ENCODE results near the gene DPM1.

The DPM1 gene

DNA sequence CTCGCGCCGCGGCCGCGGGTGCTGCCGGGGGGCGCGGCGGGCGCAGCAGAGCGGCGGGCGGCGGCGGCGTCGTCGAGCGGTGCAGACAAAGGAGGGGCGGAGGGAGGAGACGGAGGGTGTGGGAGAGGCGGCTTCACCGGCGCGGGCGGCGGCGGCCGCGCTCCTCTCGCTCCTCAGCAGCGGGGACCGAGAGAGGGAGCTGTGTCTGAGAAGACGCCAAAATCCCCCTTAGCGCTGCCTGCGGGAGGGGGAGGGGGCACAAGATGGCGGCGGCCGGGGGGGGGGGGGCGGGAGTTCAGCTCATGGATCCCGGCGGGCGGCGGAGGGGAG is 27.4 kb downstream of the DPM1 start:
- no peak for DNase-seq (ENCODE audit: low read depth, low spot score)

DNA sequence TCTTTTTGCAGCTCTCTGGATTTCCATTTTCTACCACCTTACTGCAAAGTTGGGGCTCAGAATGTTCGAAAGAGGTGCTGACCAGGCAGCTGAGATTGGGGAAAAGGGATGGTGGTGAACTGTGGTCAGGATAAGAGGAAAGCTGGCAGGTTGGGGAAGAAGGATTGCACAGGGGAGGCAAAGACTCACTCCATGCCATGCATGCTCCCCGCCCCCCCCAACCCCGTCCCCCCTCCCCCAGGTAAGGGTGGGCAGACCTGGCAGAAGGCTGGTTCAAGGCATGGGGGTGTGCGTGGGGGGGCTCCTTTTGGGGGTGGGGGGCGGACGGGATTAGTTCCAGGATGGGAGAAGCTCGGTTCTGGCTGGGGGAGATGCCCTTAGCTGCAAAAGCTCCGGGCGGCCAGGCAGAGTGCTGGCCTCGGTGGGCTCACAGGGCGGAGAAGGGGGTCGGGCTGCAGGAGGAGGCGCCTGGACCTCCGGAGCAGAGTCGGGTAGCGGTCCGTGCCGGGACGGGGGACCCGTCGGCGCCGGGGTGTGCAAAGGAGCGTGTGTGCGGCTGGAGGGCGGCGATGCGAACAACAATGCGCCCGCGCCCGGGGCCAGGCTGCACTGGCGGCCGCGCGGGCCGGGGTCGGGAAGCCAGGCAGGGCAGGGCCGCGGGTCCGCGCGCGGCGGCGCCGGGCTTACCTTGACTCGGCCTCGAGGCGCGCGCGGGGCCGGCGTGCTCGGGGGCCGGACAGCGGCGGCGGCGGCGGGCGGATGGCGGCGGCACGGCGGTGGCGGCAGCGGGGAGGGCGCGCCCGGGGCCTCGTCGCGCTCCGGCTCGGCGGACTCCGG is 28.0 kb downstream of the DPM1 start:
- no peak for DNase-seq (ENCODE audit: low read depth, low spot score)

DNA sequence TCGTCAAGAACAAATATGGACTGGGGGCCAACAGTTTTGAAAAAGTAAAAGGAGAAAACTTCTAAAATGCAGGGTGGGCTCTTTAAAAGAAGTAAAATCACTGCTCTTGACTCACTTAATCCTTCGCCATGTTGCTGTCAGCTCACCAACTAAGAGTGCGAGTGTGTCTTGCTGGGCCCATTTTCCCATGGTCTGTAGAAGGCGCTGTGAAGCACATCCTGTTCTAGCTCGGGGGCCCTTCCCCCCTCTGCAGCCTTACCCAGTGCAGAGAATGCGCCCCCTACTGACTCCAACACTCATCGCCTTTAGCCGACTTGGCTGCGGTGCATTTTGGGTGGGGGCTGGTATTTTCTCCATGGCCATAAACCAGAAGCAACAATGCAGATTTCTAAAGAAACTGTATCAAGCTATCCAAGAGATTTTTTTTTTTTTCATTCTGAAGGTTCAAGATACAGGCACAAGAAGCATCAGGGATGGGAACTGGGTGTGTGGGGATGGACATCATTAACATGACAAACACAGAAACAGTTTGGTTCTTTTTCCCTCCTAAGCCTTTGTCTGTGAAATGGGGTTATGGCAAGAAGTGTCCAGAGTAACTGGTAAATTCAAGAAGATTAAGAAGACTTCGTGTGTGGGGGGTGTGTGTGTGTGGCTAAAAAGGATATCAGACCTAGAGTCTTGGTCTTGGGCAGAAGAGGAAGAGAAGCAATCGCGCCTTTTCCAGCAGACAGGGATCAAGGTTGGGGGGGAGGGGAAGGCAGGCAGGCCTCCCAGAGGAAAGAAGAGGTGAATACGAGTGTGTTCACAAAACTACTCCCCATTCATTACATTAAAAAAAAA is 28.8 kb downstream of the DPM1 start:
- DNase-seq (ENCODE audit: low read depth, low spot score): peak; percentile 86

DNA sequence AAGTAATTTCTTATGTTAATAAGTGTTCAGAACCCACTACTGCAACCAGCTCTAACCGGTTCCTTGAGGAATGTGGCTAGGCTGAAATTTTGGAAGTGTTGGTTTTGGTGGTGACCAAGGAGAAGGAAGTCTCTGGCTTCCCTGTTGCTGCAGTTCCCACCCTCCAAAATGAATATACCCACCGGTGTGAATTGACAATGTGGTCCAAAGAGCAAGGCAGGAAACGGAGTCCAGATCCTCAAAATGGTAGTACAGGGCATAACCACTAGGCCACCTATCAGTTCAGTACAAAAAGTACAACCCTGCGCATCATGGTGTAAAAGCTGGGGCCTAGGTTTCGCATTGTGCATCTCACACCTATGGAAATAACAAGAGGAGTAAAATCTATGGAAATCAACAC is 29.9 kb downstream of the DPM1 start:
- no peak for DNase-seq (ENCODE audit: low read depth, low spot score)

DNA sequence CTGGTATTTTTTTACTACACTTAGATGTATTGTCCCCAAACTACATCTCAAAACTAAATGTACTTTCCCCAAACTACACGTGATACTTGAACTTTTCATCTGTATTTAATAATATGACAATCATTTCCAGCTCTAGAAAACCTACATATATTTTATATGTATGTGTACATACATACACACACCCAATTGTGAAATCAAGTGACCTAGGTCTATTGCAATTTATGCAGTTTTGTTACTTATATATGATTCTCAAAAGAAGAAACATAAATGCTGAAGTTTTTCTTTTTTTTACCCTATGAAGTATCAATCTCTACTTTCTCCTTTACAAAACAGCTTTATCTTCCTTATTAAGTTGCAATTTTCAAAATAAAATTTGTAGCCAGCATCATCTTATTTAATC is 31.8 kb downstream of the DPM1 start:
- DNase-seq (ENCODE audit: low read depth, low spot score): no peak

DNA sequence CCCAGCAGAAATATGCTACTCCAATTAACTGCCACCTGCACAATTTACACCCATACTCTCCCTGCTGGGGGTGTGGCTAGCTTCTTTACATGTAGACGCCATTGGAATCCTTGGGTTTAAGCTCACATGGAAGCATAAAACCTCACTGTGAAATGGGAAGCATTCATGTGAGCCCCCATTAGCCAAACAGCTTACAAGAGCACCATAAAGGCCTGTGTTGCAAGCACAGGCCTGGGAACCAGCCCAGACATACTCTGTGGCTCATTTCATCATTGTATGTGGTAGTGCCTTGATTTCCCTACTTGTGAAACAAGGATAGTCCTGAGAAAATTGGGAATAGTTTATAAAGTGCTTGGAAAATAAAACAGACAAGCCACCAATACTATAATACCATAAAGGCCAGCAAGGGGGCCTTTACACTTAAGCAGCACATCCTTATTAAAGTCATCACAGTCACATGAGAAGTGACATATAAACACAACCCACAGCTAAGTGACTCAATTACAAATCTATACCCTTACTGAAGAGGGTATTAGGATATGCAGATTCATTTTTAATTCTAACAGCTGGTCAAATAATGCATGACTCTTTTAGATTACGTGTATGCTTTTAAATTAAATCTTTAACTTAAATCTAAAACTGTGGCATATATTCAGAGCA is 33.9 kb downstream of the DPM1 start:
- DNase-seq (ENCODE audit: low read depth, low spot score): no peak

DNA sequence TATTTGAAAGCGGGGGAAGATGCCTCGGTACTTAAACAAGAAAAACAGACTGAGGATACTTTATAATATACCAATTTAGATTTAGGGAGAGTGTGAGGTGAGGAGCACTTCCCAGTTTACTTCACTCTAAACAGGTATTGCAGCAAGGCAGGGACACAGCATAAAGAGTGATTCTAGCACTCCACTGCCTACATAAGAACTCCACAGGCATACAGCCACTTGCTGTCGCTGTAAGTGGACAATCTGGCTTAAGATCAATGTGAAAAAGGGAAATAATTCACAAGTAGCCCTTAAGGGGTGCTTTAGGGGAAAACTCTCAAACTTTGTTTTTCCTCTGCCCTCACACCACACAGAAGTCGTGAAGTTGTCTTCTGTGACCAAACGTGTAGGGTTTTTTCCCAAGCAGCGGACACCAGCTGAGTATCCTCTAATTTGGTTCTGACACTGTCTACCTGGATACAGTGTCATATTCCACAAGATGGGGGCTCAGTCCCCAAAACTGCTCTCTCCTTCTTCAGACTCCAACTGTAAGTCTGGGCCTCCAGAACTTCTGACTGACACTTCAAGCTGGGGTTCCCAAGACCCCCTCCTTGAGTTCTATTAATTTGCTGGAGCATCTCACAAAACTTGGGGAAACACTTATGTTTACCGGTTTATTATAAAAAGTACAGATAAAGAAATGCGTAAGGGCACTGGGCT is 36.4 kb downstream of the DPM1 start:
- DNase-seq (ENCODE audit: low read depth, low spot score): no peak

DNA sequence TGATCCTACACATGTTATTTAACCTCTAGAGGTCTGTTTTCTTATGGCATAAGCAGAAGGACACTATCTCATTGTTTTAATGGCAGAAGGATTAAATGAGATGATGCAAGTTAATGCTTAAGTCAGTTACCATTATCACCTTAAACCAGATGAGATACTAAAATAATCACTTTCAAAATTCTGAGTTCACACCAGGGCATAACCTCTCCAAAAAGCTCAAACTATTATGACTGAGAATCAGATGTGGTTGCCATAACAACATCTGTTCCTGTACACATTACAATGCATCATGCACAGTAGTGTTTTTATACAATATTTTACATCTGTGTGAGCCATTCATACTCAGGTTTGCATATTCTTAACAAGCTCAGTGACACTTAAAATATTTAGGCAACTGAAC is 37.3 kb downstream of the DPM1 start:
- DNase-seq (ENCODE audit: low read depth, low spot score): no peak

DNA sequence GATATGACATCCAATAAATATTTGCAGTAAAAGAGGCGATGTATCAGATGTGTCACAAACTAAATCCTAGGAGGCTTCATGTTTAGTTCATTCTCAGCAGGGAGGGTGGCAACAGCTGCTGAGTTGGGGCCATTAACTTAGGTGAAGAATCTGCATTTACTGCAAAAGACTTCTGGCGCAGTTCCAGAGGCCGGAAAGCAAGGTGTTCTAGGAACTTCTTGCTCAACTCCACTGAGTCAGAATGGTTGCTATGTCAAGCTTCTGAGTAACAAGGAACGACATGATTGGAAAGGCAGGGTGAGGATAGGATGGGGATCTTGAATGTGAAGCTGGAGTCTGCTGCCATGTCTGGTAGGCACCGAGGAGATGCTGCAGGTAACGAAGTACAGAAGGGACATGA is 38.8 kb downstream of the DPM1 start:
- DNase-seq (ENCODE audit: low read depth, low spot score): no peak

DNA sequence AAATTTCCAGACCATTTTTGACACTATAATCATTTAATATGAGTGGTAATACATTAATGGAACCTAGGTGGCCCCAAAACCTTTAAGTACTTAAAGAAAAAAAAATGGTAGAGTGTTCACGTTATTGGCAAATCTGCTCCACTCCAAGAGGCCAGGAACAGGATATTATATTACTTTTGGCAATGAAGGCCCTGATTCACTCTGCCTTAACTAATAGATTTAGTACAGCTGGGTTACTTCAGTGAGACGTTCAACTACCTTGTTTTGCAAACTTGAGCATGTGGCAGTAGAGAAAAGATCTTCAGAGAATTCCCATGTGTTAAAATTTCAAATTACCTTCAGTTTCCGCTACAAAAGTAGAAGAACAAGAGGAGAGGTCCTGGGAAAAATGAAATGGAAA is 39.9 kb downstream of the DPM1 start:
- no peak for DNase-seq (ENCODE audit: low read depth, low spot score)

DNA sequence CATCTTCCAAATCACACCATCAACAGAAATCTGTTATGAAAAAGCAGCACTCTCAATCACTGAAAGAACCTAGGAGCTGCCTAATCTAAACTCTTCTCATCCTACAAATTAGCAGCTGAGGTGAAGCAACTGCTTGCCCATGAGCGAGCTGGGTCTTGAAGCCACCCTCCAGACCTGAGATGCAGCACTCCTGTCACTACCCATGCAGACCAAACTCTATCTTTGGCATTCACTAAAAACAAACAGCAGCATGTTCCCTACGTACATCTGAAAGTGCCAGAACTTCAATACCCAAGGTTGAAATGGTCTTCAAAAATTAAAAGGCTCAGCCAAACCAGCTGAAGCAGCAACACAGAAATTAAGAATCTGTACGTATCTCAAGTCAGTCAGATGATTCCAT is 41.4 kb downstream of the DPM1 start:
- no peak for DNase-seq (ENCODE audit: low read depth, low spot score)

DNA sequence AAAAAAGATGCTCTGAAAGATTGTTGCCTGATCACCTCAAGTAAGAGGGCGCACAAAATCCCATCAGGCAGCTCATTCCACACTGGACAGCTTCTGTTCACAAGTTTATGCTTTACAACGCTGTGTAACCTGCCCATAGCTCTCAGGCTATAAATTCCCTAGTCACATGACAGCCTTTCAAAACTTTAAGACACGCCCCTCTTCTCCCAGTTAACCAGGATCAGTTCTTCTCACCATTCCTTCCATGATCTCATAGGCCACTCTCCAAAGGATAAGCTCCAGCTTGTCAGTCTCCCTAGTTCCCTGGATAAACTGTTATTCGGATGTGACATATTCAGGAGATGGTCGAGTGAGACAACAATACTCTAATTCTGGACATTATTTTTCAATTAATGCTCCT is 42.1 kb downstream of the DPM1 start:
- no peak for DNase-seq (ENCODE audit: low read depth, low spot score)

DNA sequence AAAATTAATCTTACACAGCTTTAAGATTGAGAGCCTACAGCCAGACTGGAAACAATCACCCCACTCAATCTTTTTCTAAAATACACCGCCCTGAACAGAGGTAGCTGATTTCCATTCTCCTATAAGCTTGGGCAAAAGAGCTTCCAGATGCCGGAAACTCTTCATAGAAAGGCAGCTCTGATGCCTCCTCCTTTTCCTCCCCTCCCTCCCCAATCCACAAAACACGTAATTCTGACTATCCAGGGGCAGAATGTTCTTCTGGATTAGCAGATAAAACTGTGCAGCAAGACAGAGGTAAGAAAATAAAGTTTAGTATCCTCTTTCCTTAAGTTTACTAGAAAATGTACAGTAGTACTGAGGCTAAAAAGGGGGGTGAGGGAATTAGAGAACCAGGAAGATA is 42.9 kb downstream of the DPM1 start:
- DNase-seq (ENCODE audit: low read depth, low spot score): no peak

DNA sequence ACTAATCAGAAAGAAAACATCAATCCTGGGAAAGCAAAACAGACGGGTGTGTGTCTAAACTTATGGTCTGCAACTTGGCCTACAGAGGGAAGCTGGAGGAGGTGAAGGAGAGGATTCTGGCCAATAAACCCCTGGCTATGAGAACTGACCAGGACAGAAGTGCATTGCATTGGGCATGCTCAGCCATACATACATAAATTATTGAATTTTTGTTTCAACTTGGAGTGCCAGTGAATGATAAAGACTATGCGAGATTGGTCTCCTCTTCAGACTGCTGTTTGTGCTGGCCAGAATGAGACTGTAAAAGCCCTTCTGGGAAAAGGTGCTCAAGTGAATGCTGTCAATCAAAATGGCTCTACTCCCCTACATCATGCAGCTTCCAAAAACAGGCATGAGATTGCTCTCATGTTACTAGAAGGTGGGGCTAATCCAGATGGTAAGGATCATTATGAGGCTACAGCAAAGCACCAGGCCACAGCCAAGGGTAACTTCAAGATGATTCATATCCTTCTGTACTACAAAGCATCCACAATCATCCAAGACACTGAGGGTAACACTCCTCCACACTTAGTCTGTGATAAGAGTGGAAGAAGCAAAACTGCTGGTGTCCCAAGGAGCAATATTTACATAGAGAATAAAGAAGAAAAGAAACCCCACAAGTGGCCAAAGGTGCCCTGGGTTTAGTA is 44.5 kb downstream of the DPM1 start:
- no peak for DNase-seq (ENCODE audit: low read depth, low spot score)

DNA sequence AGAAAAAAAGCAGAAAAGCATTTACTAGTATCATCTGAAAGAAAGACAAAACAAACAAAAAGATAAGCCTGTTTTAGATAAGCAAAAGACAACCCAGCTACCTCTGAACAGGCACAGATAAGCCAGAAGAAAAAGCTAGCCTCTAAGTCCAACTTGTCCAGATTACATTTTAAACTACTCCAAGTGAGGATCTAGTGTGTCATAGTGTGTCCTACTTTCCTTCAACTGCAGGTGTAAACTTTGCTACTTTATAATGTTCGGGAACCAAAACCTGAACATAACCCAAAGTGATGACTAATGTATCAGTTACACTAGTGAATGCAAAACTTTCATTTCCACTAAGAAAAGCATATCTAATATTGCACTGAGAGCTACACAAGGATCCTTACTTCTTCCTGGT is 46.6 kb downstream of the DPM1 start:
- DNase-seq (ENCODE audit: low read depth, low spot score): no peak

DNA sequence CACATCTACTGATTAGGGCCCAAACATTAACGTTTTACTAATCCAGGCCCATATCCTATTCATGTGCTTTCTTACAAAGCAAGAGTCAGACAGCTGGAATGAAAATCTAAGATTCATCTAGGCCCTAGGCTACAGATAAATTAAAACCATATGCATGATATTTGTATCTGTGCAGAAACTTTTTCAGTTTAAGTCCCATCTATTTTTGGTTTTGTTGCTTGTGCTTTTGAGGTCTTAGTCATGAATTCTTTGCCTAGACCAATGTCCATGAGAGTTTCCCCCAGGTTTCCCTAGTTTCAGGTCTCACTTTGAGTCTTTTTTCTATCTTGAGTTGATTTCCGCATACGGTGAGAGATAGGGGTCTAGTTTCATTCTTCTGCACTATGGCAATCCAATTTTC is 47.3 kb downstream of the DPM1 start:
- DNase-seq (ENCODE audit: low read depth, low spot score): no peak

DNA sequence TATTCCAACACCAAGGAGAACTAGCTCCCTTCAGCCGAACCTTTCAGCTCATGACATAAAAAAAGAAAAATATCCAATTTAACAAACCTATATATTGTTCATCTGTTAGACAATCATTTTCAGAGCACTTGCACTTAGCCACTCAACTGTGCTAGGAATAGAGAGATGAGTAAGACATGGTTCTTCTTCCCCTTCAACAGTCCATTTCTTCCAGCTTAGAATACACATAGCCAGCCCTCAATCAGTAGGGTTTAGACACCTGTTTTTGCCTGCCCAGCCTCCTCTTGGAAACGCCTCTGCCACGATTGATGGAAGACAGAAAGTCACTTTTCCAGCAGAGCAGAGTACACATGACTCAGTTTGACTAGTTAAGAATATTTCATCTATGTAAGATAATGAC is 48.9 kb downstream of the DPM1 start:
- DNase-seq (ENCODE audit: low read depth, low spot score): no peak

DNA sequence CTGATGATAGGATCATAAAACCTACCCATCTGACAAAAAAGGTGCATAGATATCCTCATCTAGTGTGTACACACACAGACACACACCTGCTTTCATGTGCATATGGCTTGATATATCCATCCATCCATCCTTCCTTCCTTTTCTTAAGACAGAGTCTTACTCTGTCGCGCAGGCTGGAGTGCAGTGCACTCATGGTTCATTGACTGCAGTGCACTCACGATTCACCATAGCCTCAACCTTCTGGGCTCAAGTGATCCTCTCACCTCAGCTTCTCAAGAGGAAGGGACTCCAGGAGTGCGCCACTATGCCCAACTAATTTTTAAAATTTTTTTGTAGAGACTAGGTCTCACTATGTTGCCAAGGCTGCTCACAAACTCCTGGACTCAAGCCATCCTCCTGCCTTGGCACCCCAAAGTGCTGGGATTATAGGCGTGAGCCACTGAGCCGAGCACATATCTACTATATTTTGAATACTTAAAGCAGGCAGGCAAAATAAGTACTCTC is 54.2 kb downstream of the DPM1 start:
- no peak for DNase-seq (ENCODE audit: low read depth, low spot score)

DNA sequence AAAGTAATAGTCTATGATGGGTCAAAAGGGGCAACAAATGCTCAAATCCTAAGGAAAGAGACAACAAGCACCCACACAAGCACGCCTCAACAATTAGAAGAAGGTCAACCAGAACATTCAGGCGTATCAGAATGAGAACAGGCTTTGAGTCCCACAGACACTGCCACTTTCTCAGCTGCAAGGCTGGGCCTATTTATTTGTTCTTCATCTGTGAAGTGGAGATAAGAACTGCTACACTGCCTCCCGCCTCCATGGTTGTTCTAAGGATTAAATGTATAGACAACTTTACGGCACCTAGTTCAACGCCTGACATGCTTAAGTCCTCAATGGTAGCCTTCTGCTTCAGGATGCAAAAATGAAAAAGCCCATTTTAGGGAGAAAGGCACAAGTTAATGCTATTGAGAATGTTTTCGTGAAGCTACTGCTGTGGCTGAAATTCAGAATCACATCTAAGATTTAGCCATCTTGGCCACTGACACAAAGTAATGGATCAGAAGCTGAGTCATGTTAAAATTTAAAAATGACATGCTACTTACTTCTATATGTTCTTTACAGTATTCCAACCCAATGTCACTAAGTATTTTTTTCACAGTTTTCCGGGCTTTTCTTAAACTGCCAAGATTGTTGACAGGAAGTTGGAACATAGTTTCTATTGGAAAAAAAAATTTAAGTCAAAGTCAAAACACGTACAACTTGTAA is 54.8 kb downstream of the DPM1 start:
- DNase-seq (ENCODE audit: low read depth, low spot score): no peak

DNA sequence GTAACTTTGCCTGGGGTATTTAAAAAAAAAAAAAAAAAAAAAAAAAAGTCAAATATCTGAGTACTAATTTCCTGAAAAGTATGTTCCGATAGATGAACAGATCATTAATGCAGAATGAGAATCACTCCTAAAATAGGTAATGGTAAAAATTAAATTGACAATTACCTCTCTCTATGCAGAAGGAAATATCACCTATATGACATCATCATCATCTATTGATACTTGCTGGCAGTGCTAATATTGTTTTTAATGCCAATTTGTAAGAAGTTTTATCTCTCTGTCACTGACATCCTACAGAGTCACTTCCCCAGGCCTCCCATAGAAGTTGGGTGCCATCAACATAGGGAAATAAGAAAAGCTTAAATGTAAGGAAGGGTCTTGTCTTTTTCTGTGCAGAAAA is 57.0 kb downstream of the DPM1 start:
- DNase-seq (ENCODE audit: low read depth, low spot score): no peak

DNA sequence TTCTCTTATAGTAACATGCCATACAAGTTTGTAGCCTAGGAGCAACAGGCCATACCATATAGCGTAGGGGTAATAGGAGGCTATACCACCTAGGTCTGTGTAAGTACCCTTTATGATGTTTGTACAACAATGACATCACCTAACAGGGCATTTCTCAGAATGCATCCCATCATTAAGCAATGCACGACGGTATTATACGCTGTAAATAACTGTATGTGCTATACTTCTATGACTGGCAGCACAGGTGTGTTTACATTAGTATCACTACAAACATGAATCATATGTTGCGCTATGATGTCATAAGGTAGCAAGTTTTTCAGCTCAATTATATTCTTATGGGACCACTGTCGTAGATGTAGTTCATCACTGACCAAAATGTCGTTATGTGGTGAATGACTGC is 58.1 kb downstream of the DPM1 start:
- no peak for DNase-seq (ENCODE audit: low read depth, low spot score)

Measured in iPS DF 19.7 (cell line).